GM21515 (cell line): ENCODE measurements around the gene HLA-DMA.
A peak's percentile ranks its signal among the peaks of the same experiment; 100 is the strongest.
"Not testable (repeated sequence)": the region's sequence is repeated elsewhere in the genome, so short reads cannot be mapped to it uniquely, and the experiment has no call there.

Source experiments
- ATAC-seq: cut with Tn5 transposase; IDR thresholded peaks from one replicate; pipeline ENCODE4 v1.9.1; 2021; ENCODE audit not compliant: unreplicated experiment

HLA-DMA gene

GRCh38 chr6:32954986-32955802, 2.3 kb upstream of the HLA-DMA start:
- ATAC-seq, result no peak

DNA sequence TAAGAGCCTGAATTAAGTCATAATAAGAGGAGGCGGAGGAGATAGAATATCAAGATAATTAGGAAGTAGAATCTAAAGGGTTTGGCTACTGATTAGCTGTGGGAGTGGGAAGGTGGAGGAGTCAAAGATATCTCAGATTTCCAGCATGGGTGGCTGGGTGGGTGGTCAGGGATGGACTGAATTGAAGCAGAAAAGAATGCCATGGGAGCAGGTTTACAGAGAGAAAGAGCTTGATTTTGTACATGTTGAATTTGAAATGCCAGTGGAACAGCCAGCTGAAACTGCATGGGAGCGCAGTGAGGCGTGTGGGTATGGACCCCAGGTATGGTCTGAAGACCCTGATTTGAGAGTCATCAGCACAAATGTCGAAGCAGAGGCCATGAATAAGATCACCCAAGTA, 1.4 kb upstream of the HLA-DMA start:
- no peak for ATAC-seq

DNA sequence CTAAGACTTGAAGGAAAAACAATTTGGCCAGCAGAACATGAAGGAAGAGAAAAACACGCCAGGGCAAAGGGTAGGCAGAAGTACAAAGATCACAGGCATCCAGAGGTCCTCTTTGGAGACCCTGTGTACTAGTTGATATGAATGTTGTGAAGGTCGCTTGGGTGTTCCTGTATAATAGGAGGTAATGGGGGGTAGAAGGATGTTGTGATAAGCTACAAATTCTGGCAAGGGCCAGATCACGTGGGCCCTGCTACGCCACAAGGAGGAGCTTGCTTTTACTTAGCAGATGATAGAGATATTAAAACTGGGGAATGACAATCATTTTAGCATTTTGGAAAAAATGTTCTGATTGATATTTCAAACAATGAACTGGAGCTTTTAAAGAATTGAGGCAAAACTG, 878 bp upstream of the HLA-DMA start:
- no peak for ATAC-seq

- ATAC-seq, result no peak
Observed at GRCh38 chr6:32950449-32950848, 2.4 kb downstream of the HLA-DMA start.

GRCh38 chr6:32950010-32950409, 2.9 kb downstream of the HLA-DMA start:
- ATAC-seq, result no peak

GRCh38 chr6:32949113-32949512, 3.8 kb downstream of the HLA-DMA start:
- ATAC-seq, result no peak

DNA sequence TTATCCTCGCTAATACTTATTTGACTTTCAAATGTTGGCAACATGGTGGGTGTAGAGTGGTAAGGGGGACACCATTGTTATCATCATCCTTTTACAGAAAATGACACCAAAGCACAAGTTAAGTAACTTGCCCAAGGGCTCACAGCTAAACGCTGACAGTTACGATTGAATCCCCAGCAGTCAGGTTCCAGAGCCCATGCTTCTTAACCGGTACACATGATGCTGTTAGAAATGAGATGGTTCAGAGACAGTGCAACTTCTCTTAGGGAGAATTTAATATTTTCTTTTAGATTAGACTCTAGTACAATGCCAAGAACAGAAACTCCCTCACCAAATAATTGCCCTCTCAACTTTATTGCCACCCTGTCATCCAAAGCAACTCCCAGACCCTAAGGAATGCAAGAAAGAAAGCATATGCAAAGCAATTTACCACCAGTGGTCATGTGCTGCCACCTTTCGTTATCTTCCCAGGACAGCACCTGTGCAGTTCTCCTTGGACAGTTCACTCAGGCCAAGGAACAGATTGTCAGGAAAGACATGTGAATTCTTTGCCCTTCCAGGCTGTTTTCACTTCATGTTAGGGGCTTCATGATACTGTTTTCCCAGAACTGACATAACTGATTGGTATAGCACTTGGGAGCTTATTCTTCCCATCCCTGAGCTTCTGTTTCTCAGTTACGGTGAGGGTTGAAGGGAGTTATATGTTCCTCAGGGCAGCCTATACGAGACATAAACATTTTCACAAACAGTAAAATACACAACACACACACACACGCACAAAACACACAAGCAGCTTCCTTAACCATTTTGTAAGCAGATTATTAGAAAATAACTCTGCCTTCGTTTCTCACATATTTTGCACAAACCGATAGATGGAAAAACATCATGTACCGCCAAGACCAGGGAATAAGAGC, 5.1 kb downstream of the HLA-DMA start:
- ATAC-seq, result no peak

DNA sequence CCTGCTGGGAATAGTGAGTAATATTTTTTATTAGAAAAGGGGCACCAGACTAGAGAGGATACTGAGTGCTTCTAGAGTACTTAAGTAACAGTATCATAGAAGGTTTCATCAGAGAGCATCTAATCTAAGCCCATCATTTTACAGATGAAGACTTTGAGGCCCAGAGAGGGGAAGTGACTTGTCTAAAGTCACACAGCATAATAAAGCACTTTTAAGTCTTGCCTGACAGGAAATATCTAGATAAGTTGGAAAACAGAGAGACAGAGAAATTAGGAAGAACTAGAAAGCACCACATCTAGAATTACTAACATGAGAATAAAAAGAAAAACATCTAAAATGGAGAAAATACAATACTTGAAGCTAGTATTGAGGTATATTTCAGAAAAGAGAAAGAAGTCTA, 6.0 kb downstream of the HLA-DMA start:
- no peak for ATAC-seq

DNA sequence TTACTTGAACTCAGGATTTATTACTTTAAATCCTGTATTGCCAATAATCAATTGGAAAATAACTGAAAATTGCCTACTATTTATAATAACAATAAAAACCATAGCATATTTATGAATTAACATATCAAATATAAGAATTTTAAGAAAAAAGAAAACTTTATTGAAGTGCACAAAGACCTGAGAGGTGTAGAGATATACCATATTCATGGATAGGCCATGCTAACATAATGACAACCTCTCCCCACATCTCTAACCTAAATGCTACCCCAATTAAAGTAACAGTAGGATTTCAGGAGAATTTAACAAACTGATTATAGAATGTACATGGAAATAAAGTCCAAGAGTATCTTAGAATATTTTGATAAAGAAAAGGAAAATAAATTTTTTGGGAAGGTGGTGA, 6.9 kb downstream of the HLA-DMA start:
- no peak for ATAC-seq

DNA sequence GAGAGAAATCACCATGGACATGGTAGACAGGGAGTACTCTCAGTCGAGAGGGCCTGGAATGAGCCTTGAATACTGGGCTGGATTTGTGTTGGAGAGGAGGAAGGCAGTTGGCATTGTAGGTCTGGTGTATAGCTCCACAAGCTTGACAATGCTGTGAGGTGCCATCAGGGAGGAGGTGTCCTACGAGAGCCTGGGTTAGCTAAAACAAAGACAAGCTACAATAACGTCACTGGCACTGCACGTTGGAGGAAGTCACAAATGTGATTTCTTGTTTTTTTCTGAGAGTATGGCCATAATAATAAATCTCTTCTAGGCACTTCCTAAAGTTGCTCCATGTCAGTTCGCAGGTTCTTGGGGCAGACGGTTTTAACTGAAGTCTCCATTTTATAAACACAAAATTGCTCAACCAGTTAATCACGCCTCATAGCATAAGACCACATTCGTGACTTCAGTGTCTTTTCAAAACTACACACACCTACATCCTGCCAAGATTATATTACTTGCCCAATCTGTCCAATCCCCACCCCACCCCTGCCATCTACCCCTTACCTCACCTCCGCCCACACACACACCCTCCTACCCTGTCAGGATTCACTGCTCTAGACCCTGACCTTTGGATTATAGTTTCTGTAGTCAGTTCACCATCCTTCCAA, 7.7 kb downstream of the HLA-DMA start:
- ATAC-seq, result no peak

DNA sequence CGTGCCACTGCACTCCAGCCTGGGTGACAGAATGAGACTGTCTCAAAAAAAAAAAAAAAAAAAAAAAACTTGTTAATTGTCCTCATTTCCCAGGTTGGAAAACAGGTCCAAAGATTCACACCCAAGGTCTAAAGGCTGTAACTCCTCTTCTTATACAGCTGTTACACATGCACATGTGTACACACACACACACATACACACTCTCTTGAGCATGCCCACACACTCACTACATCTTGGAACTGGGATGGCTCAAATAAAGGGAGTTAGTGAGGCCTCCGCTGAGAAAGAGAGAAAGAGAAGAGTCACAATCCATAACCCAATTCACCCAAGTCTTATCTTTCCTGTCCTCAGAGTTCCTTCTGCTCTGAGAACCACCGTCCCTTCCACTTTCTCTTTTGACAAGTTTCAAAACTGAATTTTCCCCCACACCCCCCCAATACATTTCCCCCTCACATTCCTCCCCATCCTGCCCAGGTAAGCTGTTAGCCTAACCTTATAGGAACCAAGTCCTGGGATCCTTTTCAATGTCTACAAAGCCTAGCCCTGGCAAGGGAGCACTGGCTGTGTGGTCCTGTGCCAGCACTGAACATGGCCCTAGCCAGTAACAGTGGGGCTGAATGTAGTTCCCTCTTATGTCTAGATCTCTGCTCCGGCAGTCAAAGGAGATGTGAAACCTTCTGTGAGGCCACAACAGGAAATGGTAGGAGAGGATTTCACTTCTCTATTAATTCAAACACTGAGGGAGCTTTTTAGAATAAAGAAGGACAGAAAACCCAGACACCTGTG, 8.8 kb downstream of the HLA-DMA start:
- peak; percentile 44 for ATAC-seq

- not testable (repeated sequence) for ATAC-seq
Observed at GRCh38 chr6:32942555-32943123, 10.3 kb downstream of the HLA-DMA start.

- peak; percentile 45 for ATAC-seq
Observed at GRCh38 chr6:32941214-32941768, 11.6 kb downstream of the HLA-DMA start.

DNA sequence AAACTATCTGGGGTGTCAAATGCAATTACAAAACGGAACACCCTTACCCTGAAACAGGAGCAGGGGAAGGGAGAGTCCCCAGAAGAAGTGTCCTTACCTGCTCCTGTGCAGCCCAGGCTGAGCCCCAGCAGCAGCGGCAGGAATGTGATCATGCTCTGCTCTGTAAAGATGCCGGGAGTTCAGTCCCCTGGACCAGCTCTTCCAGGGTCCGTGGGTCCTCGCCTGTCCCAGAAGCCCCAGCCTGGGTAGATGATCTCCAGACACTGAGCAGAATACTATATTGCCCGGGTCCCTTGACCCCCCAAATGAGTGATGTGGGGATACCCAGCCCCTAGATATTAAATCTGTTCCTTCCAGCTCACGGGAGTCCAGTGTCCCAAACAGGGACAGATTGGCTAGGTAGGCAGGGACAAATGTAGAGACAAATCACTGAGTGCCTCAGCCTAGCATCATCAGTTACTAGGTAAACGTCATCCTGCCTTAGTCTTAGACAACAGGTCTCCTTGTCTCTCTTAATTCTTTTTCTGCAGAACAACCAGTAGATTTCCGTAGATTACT, 12.2 kb downstream of the HLA-DMA start, which contains the start of gene HLA-DMB:
TSS of gene HLA-DMB (minus strand) at position 373 of the 558 bp plus-strand sequence. CDS start at position 152, 221 bp downstream.
- ATAC-seq, result peak; percentile 45

DNA sequence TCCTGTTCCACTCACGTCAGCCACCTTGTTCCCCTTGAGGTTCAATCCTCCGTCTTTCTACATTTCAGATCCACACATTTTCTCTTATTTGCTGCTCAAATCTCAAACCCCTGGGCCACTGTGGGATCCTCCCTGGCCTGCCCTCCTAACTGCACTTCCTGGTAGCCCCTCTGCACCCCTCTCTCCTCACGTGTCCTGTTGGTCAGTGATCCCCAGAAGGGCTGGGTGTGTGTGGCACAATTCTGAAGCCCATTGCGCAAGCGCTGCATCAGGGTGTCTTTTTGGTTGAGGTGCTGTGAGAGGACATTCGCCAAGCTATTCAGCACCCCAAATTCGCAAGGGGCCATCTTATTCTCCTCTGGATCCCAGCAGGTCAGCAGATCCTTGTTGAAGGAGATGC, 14.4 kb downstream of the HLA-DMA start:
- no peak for ATAC-seq

DNA sequence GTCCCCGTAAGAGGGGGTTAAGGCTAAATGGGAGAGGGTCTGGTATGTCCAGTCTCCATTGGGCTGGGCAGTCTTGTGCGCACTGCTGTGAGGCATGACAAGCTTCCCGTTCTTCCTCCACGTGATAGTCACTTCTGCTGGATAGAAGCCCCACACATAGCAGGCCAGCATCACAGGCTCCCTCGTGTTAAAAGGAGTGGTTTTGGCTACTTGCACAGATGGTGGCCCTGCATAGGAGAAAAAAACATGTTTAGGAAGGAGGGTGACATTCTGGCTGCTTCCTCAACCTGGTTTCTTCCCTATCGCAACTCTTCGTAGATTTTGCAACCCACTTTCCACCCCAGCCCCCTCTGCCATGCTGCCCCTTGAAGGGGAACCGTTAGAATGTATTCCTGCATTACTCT, 15.7 kb downstream of the HLA-DMA start:
- no peak for ATAC-seq

- ATAC-seq, result no peak
Observed at GRCh38 chr6:32936239-32937152, 16.4 kb downstream of the HLA-DMA start.

GRCh38 chr6:32935551-32936238, 17.2 kb downstream of the HLA-DMA start:
- no peak for ATAC-seq
